Measurements from ENCODE around the gene H6PD.
A peak's percentile ranks its signal among the peaks of the same experiment; 100 is the strongest.

Gene H6PD

DNA sequence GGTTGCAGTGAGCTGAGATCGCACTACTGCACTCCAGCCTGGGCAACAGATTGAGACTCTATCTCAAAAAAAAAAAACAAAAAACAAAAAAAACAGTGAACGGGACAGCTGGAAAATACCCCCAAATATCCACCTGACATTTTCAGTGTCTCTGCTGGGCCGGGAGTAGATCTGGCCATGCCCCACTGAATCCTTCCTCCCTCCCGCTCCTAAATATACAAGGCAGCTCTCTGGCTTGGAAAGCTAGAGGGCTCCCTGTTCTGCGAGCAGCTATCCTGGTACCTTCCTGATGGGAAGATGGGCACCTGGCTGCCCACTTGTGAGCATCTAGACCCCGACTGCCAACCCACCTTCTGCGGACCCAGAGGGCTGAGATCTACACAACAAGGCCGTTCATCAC lies 79.5 kb downstream of the H6PD start:
- intact Hi-C loops (cut with DNase I; ENCODE audit: low total_unique reads), result no loop called here
- H3K4me3 ChIP-seq, result no peak overlapping the region
- TF ChIP-seq, protein P1, sequence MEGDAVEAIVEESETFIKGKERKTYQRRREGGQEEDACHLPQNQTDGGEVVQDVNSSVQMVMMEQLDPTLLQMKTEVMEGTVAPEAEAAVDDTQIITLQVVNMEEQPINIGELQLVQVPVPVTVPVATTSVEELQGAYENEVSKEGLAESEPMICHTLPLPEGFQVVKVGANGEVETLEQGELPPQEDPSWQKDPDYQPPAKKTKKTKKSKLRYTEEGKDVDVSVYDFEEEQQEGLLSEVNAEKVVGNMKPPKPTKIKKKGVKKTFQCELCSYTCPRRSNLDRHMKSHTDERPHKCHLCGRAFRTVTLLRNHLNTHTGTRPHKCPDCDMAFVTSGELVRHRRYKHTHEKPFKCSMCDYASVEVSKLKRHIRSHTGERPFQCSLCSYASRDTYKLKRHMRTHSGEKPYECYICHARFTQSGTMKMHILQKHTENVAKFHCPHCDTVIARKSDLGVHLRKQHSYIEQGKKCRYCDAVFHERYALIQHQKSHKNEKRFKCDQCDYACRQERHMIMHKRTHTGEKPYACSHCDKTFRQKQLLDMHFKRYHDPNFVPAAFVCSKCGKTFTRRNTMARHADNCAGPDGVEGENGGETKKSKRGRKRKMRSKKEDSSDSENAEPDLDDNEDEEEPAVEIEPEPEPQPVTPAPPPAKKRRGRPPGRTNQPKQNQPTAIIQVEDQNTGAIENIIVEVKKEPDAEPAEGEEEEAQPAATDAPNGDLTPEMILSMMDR (IDR thresholded peaks at IDR 0.05), result no peak
- H3K9me3 ChIP-seq, result no peaks in the 10 kb centered on the region
- DNase-seq, result no peak
- H3K27ac ChIP-seq, result peak overlapping the region; percentile 68 to 81
- no peaks in the 10 kb centered on the region for H3K36me3 ChIP-seq
- H3K4me1 ChIP-seq, result peaks cover 0 to 100% (median 94%) of the 10 kb centered on the region in 4 donors
- no peaks in the 10 kb centered on the region for H3K27me3 ChIP-seq

DNA sequence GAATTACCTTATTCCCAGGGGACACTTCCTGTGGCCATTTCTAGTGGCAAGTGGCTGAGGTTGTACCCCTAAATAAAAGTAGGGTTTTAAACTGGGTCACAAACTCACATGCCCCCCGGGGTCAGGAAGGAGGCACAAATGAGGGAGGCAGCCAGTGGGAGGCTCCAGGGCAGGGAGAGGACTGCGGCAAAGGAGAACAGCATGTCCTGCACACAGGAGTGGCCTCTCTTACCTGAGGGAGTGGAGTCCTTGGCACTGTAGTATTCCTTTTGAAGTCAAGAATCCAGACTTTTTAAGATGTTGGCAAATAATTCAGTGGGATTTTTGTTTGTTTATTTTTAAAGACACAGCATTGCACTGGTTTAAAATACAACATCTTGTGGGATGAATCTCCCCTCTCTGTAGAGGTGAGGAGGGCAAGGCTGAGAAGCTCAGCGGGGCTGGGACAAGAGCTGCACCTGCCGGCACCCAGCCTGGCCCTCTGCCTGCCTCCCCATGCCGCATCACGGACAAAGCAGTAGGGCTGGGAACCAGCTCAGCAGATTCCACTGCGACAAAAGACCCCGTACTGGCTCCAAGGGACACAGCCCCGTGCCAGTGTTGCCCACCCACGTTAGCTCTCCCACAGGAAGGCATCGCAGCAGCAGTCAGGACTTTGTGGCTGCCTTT lies 80.3 kb downstream of the H6PD start:
- no peak for DNase-seq
- peaks cover 0 to 100% (median 95%) of the 10 kb centered on the region in 4 donors for H3K4me1 ChIP-seq
- intact Hi-C loops (cut with DNase I; ENCODE audit: low total_unique reads), result no loop called here
- H3K27ac ChIP-seq, result peak overlapping the region; percentile 68 to 81
- H3K4me3 ChIP-seq, result no peak overlapping the region
- no peaks in the 10 kb centered on the region for H3K27me3 ChIP-seq
- no peaks in the 10 kb centered on the region for H3K9me3 ChIP-seq
- TF ChIP-seq, protein P1 (IDR thresholded peaks at IDR 0.05), result no peak
- H3K36me3 ChIP-seq, result no peaks in the 10 kb centered on the region

DNA sequence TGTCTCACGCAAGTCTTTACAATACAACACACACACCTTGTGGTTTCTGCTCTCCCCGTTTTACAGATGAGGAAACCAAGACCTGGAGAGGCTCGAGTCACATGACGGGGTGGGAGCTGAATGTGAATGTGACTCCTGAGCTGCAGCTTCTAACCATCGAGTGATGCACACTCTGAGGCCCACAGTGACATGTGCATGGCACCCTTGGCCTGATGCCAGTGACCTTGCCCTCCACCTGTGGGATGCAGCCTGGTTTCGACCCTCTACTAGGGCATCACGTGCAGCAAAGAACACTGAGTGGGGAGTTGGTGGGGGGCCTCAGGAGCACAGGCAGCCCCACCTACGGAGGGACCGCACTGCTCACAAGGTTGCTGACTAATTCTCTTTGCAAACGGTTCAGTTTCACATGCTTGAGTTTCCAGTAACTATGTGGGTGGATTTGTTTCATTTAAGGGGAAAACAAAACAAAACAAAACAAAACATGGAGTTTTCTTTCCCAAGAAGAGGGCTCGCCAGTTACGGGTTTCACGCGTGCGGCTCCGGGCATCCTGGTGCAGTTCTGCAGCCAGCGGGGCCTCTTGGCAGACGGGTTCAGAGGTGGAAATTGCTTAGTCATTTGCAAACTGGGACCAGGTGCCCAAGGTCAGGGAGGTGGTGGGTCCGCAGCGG lies 81.0 kb downstream of the H6PD start:
- no peaks in the 10 kb centered on the region for H3K36me3 ChIP-seq
- TF ChIP-seq, protein P1 (IDR thresholded peaks at IDR 0.05), result no peak
- H3K9me3 ChIP-seq, result no peaks in the 10 kb centered on the region
- H3K27ac ChIP-seq, result peak overlapping the region; percentile 68 to 81
- H3K4me1 ChIP-seq, result peaks cover 0 to 100% (median 95%) of the 10 kb centered on the region in 4 donors
- intact Hi-C loops (cut with DNase I; ENCODE audit: low total_unique reads), result no loop called here
- H3K4me3 ChIP-seq, result peak overlapping the region in 1 of 2 donors; percentile 8
- peak in 1 of 2 donors; percentile 82 for DNase-seq
- no peaks in the 10 kb centered on the region for H3K27me3 ChIP-seq

DNA sequence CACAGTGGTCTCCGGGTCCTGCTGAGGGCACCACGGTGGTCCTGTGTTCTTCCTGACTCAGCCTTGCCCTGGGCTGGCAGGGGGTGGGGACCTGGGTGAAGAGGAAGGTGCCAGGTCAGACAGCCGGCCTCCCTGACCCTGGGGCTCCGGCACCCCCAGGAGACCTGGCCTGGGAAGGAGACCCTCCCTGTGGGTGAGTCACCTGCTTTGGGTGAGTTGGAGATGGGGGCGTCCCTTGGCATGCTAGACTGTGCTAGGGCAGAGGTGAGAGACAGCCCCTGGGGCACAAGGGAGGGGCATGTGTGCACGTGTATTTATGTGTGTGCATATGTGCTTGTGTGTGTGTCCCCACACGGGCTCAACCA lies 81.5 kb downstream of the H6PD start:
- Histone ChIP-seq H3K4me1 (peaks cover 0 to 100% (median 96%) of the 10 kb centered on the region in 4 donors), H3K9me3 (no peaks in the 10 kb centered on the region)
- TF ChIP-seq, protein P1 (IDR thresholded peaks at IDR 0.05), result no peak

DNA sequence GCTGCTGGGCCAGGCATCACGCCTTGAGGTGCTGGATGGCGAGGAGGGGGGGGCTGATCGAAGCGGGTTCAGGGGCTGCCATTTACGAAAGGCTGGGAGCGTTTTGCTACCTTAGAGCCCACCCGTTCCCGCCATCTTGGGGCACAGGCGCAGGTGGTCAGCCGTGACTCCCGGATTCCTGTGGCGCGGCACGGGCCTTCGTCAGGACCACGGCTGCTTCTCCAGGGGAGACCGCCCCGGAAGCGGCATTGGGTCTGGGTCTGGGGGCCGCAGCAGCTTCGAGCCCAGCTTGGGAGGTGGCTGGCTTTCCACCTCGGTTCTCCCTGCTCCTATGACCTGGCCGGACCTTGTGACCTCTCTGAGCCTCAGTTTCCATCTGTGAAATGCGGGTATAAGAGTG lies 81.9 kb downstream of the H6PD start:
- Histone ChIP-seq H3K36me3 (no peaks in the 10 kb centered on the region), H3K27ac (peak overlapping the region; percentile 68 to 81), H3K4me1 (peaks cover 0 to 100% (median 96%) of the 10 kb centered on the region in 4 donors), H3K9me3 (no peaks in the 10 kb centered on the region), H3K27me3 (no peaks in the 10 kb centered on the region), H3K4me3 (no peak overlapping the region)
- TF ChIP-seq, protein P1 (IDR thresholded peaks at IDR 0.05), result no peak
- DNase-seq, result no peak
- intact Hi-C loops (cut with DNase I; ENCODE audit: low total_unique reads), result no loop called here

More for the DNA sequence above, 81.5 kb downstream of the H6PD start:
- Histone ChIP-seq H3K36me3 (no peaks in the 10 kb centered on the region), H3K4me3 (peak overlapping the region in 1 of 2 donors; percentile 8), H3K27me3 (no peaks in the 10 kb centered on the region), H3K27ac (peak overlapping the region; percentile 68 to 81)
- intact Hi-C loops (cut with DNase I; ENCODE audit: low total_unique reads), result no loop called here
- no peak for DNase-seq

Data from tibial artery (tissue), 4 donors.